ENCODE measurements around the gene BRINP2. TPM values are rescaled to one million over a fixed set of nuclear protein-coding genes. Genes with fewer than 3 reads are reported as not detected.
A peak's percentile ranks its signal among the peaks of the same experiment; 100 is the strongest.

The BRINP2 gene
- total RNA-seq, 1 experiment from 2014 or later: 0.24 TPM

GRCh38 chr1:177165069-177165439 lies 5.7 kb upstream of the BRINP2 start:
- Mint-ChIP-seq H3K27ac (no peak overlapping the region), H3K36me3 (no peaks in the 10 kb centered on the region), H3K9me3 (no peaks in the 10 kb centered on the region), H3K4me3 (peak overlapping the region; percentile 90), H3K27me3 (ENCODE audit: low read depth) (peaks cover 26% of the 10 kb centered on the region; the same call in 1 of the 2 replicates), H3K4me1 (peaks cover 9% of the 10 kb centered on the region)
- no peak for TF ChIP-seq ERG (CRISPR knock-in tag; IDR thresholded peaks at IDR 0.05)
- ChIA-PET POLR2A (interaction anchor here (1.3 kb wide), 1 partner anchor 24 kb away, joined by 3 read pairs; no protein-coding TSS in a partner anchor), CTCF (interaction anchor here (1.0 to 3.1 kb wide), 9 partner anchors 11 to 867 kb away, joined by 3 to 35 read pairs (median 3); no protein-coding TSS in a partner anchor)
- no peak; the same call in 1 of the 2 replicates for ATAC-seq
- DNase-seq (ENCODE audit: low spot score): no peak

- H3K27me3 Mint-ChIP-seq (ENCODE audit: low read depth): peaks cover 7% of the 10 kb centered on the region
- no peak overlapping the region for H3K4me3 Mint-ChIP-seq
- H3K9me3 Mint-ChIP-seq: no peaks in the 10 kb centered on the region
- DNase-seq (ENCODE audit: low spot score): no peak
- POLR2A ChIA-PET: interaction anchor here (1.6 kb wide), 1 partner anchor 10 kb away, joined by 7 read pairs; no protein-coding TSS in a partner anchor
- TF ChIP-seq ZNF512 (CRISPR knock-in tag; IDR thresholded peaks at IDR 0.05; ENCODE audit: borderline replicate concordance) (no peak), NFATC4 (CRISPR knock-in tag; IDR thresholded peaks at IDR 0.05) (no peak), NR2C2 (CRISPR knock-in tag; IDR thresholded peaks at IDR 0.05) (no peak), ZSCAN18 (CRISPR knock-in tag; IDR thresholded peaks at IDR 0.05) (no peak), AFF4 (CRISPR knock-in tag; IDR thresholded peaks at IDR 0.05; ENCODE audit: borderline replicate concordance) (no peak), MYBL2 (CRISPR knock-in tag; IDR thresholded peaks at IDR 0.05) (no peak), GABPB1 (CRISPR knock-in tag; IDR thresholded peaks at IDR 0.05) (no peak), FOXP1 (CRISPR knock-in tag; IDR thresholded peaks at IDR 0.05; ENCODE audit: borderline replicate concordance) (no peak), ZNF121 (CRISPR knock-in tag; IDR thresholded peaks at IDR 0.05) (no peak), ATF3 (CRISPR knock-in tag; conservative IDR thresholded peaks at IDR 0.05) (no peak), NFYB (CRISPR knock-in tag; conservative IDR thresholded peaks at IDR 0.05; ENCODE audit: low read depth) (no peak), NR1H2 (CRISPR knock-in tag; IDR thresholded peaks at IDR 0.05) (no peak), STAT6 (CRISPR knock-in tag; conservative IDR thresholded peaks at IDR 0.05; ENCODE audit: low read depth) (no peak), CTCF (IDR thresholded peaks at IDR 0.05) (no peak), MXD4 (CRISPR knock-in tag; IDR thresholded peaks at IDR 0.05; ENCODE audit: borderline replicate concordance) (no peak), ZNF416 (CRISPR knock-in tag; IDR thresholded peaks at IDR 0.05) (no peak), OVOL2 (CRISPR knock-in tag; IDR thresholded peaks at IDR 0.05; ENCODE audit: borderline replicate concordance) (no peak), ZNF263 (CRISPR knock-in tag; IDR thresholded peaks at IDR 0.05; ENCODE audit: low read depth) (no peak)
- no peaks in the 10 kb centered on the region for H3K36me3 Mint-ChIP-seq
- CTCF ChIA-PET: interaction anchor here (0.8 to 3.7 kb wide), 5 partner anchors 10 to 274 kb away, joined by 3 to 44 read pairs (median 13); no protein-coding TSS in a partner anchor
- ATAC-seq: no peak
- H3K27ac Mint-ChIP-seq: no peak overlapping the region
- H3K4me1 Mint-ChIP-seq: peaks cover 11% of the 10 kb centered on the region
Observed at GRCh38 chr1:177171536-177172123, 872 bp downstream of the BRINP2 start.
